Measurements from ENCODE around the gene VDAC1.

DNA sequence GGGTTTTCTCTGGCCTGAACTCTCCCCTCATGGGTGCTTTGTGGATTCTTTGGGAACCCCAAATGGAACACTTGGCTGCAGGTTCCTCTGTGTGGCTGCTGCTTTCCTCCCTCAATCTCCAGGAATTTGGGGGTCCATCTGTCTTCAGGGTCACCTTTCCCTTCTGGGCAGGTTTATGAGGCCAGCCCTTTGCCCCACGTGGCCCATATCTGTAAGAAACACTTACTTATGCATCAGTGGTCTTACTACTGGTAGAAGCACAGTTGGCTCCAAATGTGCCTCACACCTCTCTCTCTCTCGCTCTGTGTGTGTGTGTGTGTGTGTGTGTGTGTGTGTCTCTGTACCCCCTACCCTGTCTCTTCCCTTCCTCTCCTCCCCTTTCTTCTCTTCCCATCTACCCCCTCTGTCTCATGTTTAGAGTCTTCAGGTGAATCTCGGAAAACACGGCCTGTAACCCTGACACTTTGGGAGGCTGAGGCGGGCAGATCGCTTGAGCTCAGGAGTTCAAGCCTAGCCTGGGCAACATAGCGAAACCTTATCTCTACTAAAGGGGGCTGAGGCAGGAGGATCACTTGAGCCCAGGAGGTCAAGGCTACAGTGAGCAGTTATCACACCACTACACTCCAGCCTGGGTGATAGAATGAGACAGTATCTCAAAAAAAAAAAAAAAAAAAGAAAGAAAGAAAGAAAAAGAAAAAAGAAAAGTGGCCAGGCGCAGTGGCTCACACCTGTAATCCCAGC, 63.1 kb downstream of the VDAC1 start:
- TF ChIP-seq, protein P1, sequence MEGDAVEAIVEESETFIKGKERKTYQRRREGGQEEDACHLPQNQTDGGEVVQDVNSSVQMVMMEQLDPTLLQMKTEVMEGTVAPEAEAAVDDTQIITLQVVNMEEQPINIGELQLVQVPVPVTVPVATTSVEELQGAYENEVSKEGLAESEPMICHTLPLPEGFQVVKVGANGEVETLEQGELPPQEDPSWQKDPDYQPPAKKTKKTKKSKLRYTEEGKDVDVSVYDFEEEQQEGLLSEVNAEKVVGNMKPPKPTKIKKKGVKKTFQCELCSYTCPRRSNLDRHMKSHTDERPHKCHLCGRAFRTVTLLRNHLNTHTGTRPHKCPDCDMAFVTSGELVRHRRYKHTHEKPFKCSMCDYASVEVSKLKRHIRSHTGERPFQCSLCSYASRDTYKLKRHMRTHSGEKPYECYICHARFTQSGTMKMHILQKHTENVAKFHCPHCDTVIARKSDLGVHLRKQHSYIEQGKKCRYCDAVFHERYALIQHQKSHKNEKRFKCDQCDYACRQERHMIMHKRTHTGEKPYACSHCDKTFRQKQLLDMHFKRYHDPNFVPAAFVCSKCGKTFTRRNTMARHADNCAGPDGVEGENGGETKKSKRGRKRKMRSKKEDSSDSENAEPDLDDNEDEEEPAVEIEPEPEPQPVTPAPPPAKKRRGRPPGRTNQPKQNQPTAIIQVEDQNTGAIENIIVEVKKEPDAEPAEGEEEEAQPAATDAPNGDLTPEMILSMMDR (conservative IDR thresholded peaks at IDR 0.05 in 1 of 2, IDR thresholded peaks at IDR 0.05 in 1 of 2; ENCODE audit: low read depth in 1 of 2, low read length in 2 of 2) = no peak
- no peak for TF ChIP-seq EZH2 (IDR thresholded peaks at IDR 0.05; ENCODE audit: low read length, missing control alignments)

Measured in fibroblast of lung (primary cell).